Thyroid gland (tissue), 4 donors: ENCODE data around the gene OPN5. TPM values are rescaled to one million over a fixed set of nuclear protein-coding genes. Genes with fewer than 3 reads are reported as not detected.

Experiments used
- DNase-seq, 2 donors: peaks; one replicate each; pipeline ENCODE4 v3.0.0-alpha.2; 2019
- H3K27ac ChIP-seq, 3 donors: fragments of 200-600 bp; sonication (generic); 1 replicate in 2 of 3; 2 replicates in 1 of 3; pipeline ENCODE4 v1.5.1; 2016 to 2019; ENCODE audit warnings: mild to moderate bottlenecking in 1 of 3, moderate library complexity in 1 of 3
- H3K27me3 ChIP-seq: fragments of 200-600 bp; sonication (generic); one replicate; pipeline ENCODE4 v1.5.1; 2019
- H3K36me3 ChIP-seq, 2 donors: fragments of 200-600 bp; sonication (generic); one replicate each; pipeline ENCODE4 v1.5.1; 2016 to 2019
- H3K4me1 ChIP-seq, 2 donors: fragments of 200-600 bp; sonication (generic); one replicate each; pipeline ENCODE4 v1.5.1; 2017 to 2019
- H3K4me3 ChIP-seq, 3 donors: fragments of 200-600 bp; sonication (generic); replicated peaks in 1 of 3; 1 replicate in 2 of 3; 2 replicates in 1 of 3; pipeline ENCODE4 v1.5.1; 2016; ENCODE audit warnings: mild to moderate bottlenecking in 1 of 3
- H3K9me3 ChIP-seq: fragments of 200-600 bp; sonication (generic); one replicate; pipeline ENCODE4 v1.5.1; 2017
- CTCF ChIP-seq, 6 experiments: fragments of 200-600 bp in 3 of 6; fragments of 450-650 bp in 3 of 6; sonication (generic) in 3 of 6; IDR thresholded peaks; one replicate each; pipeline ENCODE4 v1.5.1; 2016 to 2019; ENCODE audit warnings: antibody characterized with exemption in 6 of 6, mild to moderate bottlenecking in 2 of 6, inconsistent platforms in 1 of 6, moderate library complexity in 1 of 6
- POLR2A ChIP-seq, 2 donors: fragments of 450-650 bp; IDR thresholded peaks; one replicate each; pipeline ENCODE4 v1.6.1; 2017; ENCODE audit warnings: antibody characterized with exemption in 2 of 2, mild to moderate bottlenecking in 2 of 2, moderate library complexity in 1 of 2
- WGBS, 2 donors: methylation state at CpG; one replicate each; pipeline ENCODE4 v1.1.5; 2017; 5-methylcytosine and 5-hydroxymethylcytosine counted together
- intact Hi-C: fragments of 100-400 bp; cut with DNase I; formaldehyde crosslinking; loops from one replicate; pipeline ENCODE4 v1.15.1; 2023
- total RNA-seq, 4 donors: library from RNA; depleted of rRNA; stranded (reverse); fragments of >200 nt; gene quantifications; one replicate each; pipeline ENCODE4 v1.2.3, GENCODE V29; 2016

OPN5 gene
- total RNA-seq, 4 donors from 2014 or later: not detected

- intact Hi-C loops: no loop called here
- WGBS, 2 donors: 91 to 93% methylated on average over 1 of the region's 1 CpG
- Histone ChIP-seq H3K36me3 (no peaks in the 10 kb centered on the region), H3K4me1 (peaks cover 0 to 4% of the 10 kb centered on the region in 2 donors), H3K27ac (no peak overlapping the region), H3K27me3 (no peaks in the 10 kb centered on the region), H3K9me3 (no peaks in the 10 kb centered on the region), H3K4me3 (no peak overlapping the region)
- no peak for DNase-seq
- no peak for TF ChIP-seq POLR2A (IDR thresholded peaks at IDR 0.05)
- TF ChIP-seq CTCF (IDR thresholded peaks at IDR 0.05): no peak
Measured at GRCh38 chr6:47851091-47851490, 69.3 kb downstream of the OPN5 start.

- no peak overlapping the region for H3K27ac ChIP-seq
- no peak for DNase-seq
- H3K4me3 ChIP-seq: no peak overlapping the region
- H3K4me1 ChIP-seq: peaks cover 0 to 4% of the 10 kb centered on the region in 2 donors
- no peaks in the 10 kb centered on the region for H3K27me3 ChIP-seq
- WGBS, 2 donors: 80 to 81% methylated on average over 6 of the region's 6 CpGs
- intact Hi-C loops: no loop called here
- H3K36me3 ChIP-seq: no peaks in the 10 kb centered on the region
- no peaks in the 10 kb centered on the region for H3K9me3 ChIP-seq
- no peak for TF ChIP-seq CTCF (IDR thresholded peaks at IDR 0.05)
- TF ChIP-seq POLR2A (IDR thresholded peaks at IDR 0.05): no peak
Measured at GRCh38 chr6:47852727-47853126, 70.9 kb downstream of the OPN5 start.

GRCh38 chr6:47853766-47854165 lies 71.9 kb downstream of the OPN5 start:
- 35 to 39% methylated on average over 3 of the region's 3 CpGs for WGBS, 2 donors
- H3K27ac ChIP-seq: no peak overlapping the region
- no peaks in the 10 kb centered on the region for H3K36me3 ChIP-seq
- intact Hi-C loops: no loop called here
- TF ChIP-seq CTCF (IDR thresholded peaks at IDR 0.05) (peak in 3 of 6 experiments; percentile 29 to 52 (median 33)), POLR2A (IDR thresholded peaks at IDR 0.05) (no peak)
- H3K4me3 ChIP-seq: no peak overlapping the region
- peaks cover 0 to 4% of the 10 kb centered on the region in 2 donors for H3K4me1 ChIP-seq
- H3K27me3 ChIP-seq: no peaks in the 10 kb centered on the region
- no peaks in the 10 kb centered on the region for H3K9me3 ChIP-seq
- DNase-seq: peak; percentile 63 to 70

- H3K36me3 ChIP-seq: no peaks in the 10 kb centered on the region
- TF ChIP-seq CTCF (IDR thresholded peaks at IDR 0.05) (no peak), POLR2A (IDR thresholded peaks at IDR 0.05) (no peak)
- no peak overlapping the region for H3K27ac ChIP-seq
- no peaks in the 10 kb centered on the region for H3K9me3 ChIP-seq
- WGBS, 2 donors: 55 to 62% methylated on average over 1 of the region's 1 CpG
- no peak overlapping the region for H3K4me3 ChIP-seq
- H3K27me3 ChIP-seq: no peaks in the 10 kb centered on the region
- DNase-seq: no peak
- H3K4me1 ChIP-seq: peaks cover 0 to 4% of the 10 kb centered on the region in 2 donors
- intact Hi-C loops: no loop called here
Measured at GRCh38 chr6:47854971-47855370, 73.1 kb downstream of the OPN5 start.

- no peak for TF ChIP-seq POLR2A (IDR thresholded peaks at IDR 0.05)
- TF ChIP-seq CTCF (IDR thresholded peaks at IDR 0.05): no peak
- no peaks in the 10 kb centered on the region for H3K4me1 ChIP-seq
- no peak overlapping the region for H3K27ac ChIP-seq
- no peak for DNase-seq
- H3K4me3 ChIP-seq: no peak overlapping the region
- H3K9me3 ChIP-seq: no peaks in the 10 kb centered on the region
- no peaks in the 10 kb centered on the region for H3K36me3 ChIP-seq
- WGBS, 2 donors: 64 to 78% methylated on average over 1 of the region's 1 CpG
- intact Hi-C loops: no loop called here
- H3K27me3 ChIP-seq: no peaks in the 10 kb centered on the region
Measured at GRCh38 chr6:47859175-47859574, 77.3 kb downstream of the OPN5 start.
